NB4 (cell line): Measurements from ENCODE around the gene ENO2.

Source experiments
- POLR2A ChIP-seq: IDR thresholded peaks from 2 replicates; pipeline ENCODE4 v1.6.1; 2011; ENCODE audit warnings: mild to moderate bottlenecking; ENCODE audit not compliant: insufficient read length; ENCODE audit errors: extremely low read depth
- TF ChIP-seq, protein P1 (sequence below): IDR thresholded peaks from one replicate; pipeline ENCODE4 v1.5.1; 2012; ENCODE audit warnings: low read depth, low read length

DNA sequence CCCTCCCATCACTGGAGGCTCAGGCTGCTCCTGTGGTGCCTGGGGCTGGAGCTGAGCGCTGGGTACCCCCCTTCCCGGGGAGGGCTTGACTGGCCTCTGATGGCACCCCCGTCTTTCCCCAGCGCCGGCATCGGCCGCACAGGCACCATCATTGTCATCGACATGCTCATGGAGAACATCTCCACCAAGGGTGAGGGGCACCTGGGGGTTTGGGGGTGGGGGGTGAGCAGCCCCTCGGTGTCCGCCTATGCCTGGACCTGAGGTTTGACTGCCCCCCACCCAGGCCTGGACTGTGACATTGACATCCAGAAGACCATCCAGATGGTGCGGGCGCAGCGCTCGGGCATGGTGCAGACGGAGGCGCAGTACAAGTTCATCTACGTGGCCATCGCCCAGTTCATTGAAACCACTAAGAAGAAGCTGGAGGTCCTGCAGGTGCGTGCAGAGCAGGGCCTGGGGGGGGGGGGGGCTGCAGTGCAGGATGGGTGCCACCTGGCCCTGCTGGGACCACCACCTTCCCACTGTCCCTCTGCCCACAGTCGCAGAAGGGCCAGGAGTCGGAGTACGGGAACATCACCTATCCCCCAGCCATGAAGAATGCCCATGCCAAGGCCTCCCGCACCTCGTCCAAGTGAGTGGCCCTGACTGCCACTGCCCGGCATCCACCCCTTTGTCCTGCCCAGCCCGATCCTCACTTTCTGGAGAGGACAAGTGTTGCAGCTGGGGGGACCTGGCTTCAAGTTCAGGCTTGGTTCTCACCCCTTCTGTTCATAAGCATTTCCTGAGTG, 45.6 kb downstream of the ENO2 start:
- TF ChIP-seq, protein P1, sequence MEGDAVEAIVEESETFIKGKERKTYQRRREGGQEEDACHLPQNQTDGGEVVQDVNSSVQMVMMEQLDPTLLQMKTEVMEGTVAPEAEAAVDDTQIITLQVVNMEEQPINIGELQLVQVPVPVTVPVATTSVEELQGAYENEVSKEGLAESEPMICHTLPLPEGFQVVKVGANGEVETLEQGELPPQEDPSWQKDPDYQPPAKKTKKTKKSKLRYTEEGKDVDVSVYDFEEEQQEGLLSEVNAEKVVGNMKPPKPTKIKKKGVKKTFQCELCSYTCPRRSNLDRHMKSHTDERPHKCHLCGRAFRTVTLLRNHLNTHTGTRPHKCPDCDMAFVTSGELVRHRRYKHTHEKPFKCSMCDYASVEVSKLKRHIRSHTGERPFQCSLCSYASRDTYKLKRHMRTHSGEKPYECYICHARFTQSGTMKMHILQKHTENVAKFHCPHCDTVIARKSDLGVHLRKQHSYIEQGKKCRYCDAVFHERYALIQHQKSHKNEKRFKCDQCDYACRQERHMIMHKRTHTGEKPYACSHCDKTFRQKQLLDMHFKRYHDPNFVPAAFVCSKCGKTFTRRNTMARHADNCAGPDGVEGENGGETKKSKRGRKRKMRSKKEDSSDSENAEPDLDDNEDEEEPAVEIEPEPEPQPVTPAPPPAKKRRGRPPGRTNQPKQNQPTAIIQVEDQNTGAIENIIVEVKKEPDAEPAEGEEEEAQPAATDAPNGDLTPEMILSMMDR = no peak
- no peak for TF ChIP-seq POLR2A
